ENCODE measurements around the gene PKP2. TPM values are rescaled to one million over a fixed set of nuclear protein-coding genes. Genes with fewer than 3 reads are reported as not detected.

Gene PKP2
- total and polyA plus RNA-seq, 9 of the 15 experiments (the other 6 are each of a cell fraction or from before 2014, with no cell fraction given): 1.6 to 4.2 (median 2.8) TPM

DNA sequence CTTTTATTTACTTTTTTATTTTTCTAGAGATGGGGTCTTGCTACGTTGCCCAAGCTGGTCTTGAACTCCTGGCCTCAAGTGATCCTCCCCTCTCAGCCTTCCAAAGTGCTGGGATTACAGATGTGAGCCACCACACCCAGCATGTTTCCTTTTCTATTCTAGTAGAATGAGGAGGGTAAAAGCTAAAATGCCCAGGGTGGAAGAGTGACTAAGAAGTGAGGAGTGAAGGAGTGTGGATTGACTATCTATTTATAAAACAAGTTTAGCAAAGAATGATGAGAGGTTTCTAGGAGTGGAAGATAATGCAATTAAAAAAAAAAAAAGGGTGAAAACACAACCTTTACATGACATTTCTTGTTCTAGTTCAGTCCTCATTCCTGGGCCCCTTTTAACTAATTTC, 29.8 kb upstream of the PKP2 start:
- Histone ChIP-seq H3K9me1 (ENCODE audit: control insufficient read depth, insufficient read depth, low read length) (no peaks in the 10 kb centered on the region), H3K79me2 (ENCODE audit: control insufficient read depth, insufficient read depth, low read length) (no peaks in the 10 kb centered on the region), H3K36me3 (ENCODE audit: control insufficient read depth, insufficient read depth, low read length) (no peaks in the 10 kb centered on the region), H3K9ac (ENCODE audit: insufficient read depth in 1 of 2, low read depth in 2 of 2, low read length in 2 of 2) (no peak overlapping the region), H2AFZ (ENCODE audit: low read depth, low read length) (no peak overlapping the region), H4K20me1 (replicated peaks; ENCODE audit: control insufficient read depth, insufficient read depth, low read length) (no peaks in the 10 kb centered on the region), H3K27ac (ENCODE audit: extremely low read depth, low read depth, low read length) (no peak overlapping the region), H3K4me2 (ENCODE audit: insufficient read depth, low read length) (no peak overlapping the region), H3K4me3 (no peak overlapping the region), H3K9me3 (replicated peaks; ENCODE audit: control insufficient read depth, insufficient read depth, low read depth, low read length) (no peaks in the 10 kb centered on the region; the same call in 1 of the 2 replicates), H3K27me3 (ENCODE audit: control insufficient read depth in 2 of 2, insufficient read depth in 2 of 2, low read length in 2 of 2) (no peaks in the 10 kb centered on the region), H3K4me1 (replicated peaks in 1 of 2; ENCODE audit: control insufficient read depth in 2 of 2, insufficient read depth in 2 of 2, low read length in 2 of 2) (no peaks in the 10 kb centered on the region)
- ATAC-seq (no peak), DNase-seq (ENCODE audit: extremely low read depth in 1 of 4, low spot score in 3 of 4) (no peak), FAIRE-seq (no peak)
- CTCF ChIA-PET (ENCODE audit: low intra/inter-chr PET ratio): no interaction called here
- no TSS peak for BruUV-seq (replicated peaks)
- intact Hi-C loops (cut with micrococcal nuclease) (no loop called here), in situ Hi-C loops (cut with MboI) (no loop called here)
- POLR2A ChIA-PET: no interaction called here
- 38% methylated on average over 1 of the region's 1 CpG for WGBS (ENCODE audit: insufficient coverage, low coverage, missing lambda C conversion rate)
- TF ChIP-seq SMAD1 (IDR thresholded peaks at IDR 0.05; ENCODE audit: low read depth, low read length, partially characterized antibody) (no peak), TEAD2 (tag; IDR thresholded peaks at IDR 0.05) (no peak), ZNF586 (CRISPR knock-in tag; conservative IDR thresholded peaks at IDR 0.05) (no peak), BCOR (IDR thresholded peaks at IDR 0.05) (no peak), RBM15 (IDR thresholded peaks at IDR 0.05; ENCODE audit: insufficient read depth, low read length) (no peak), FOXJ2 (tag; IDR thresholded peaks at IDR 0.05) (no peak)
- TF ChIP-seq, protein P1, sequence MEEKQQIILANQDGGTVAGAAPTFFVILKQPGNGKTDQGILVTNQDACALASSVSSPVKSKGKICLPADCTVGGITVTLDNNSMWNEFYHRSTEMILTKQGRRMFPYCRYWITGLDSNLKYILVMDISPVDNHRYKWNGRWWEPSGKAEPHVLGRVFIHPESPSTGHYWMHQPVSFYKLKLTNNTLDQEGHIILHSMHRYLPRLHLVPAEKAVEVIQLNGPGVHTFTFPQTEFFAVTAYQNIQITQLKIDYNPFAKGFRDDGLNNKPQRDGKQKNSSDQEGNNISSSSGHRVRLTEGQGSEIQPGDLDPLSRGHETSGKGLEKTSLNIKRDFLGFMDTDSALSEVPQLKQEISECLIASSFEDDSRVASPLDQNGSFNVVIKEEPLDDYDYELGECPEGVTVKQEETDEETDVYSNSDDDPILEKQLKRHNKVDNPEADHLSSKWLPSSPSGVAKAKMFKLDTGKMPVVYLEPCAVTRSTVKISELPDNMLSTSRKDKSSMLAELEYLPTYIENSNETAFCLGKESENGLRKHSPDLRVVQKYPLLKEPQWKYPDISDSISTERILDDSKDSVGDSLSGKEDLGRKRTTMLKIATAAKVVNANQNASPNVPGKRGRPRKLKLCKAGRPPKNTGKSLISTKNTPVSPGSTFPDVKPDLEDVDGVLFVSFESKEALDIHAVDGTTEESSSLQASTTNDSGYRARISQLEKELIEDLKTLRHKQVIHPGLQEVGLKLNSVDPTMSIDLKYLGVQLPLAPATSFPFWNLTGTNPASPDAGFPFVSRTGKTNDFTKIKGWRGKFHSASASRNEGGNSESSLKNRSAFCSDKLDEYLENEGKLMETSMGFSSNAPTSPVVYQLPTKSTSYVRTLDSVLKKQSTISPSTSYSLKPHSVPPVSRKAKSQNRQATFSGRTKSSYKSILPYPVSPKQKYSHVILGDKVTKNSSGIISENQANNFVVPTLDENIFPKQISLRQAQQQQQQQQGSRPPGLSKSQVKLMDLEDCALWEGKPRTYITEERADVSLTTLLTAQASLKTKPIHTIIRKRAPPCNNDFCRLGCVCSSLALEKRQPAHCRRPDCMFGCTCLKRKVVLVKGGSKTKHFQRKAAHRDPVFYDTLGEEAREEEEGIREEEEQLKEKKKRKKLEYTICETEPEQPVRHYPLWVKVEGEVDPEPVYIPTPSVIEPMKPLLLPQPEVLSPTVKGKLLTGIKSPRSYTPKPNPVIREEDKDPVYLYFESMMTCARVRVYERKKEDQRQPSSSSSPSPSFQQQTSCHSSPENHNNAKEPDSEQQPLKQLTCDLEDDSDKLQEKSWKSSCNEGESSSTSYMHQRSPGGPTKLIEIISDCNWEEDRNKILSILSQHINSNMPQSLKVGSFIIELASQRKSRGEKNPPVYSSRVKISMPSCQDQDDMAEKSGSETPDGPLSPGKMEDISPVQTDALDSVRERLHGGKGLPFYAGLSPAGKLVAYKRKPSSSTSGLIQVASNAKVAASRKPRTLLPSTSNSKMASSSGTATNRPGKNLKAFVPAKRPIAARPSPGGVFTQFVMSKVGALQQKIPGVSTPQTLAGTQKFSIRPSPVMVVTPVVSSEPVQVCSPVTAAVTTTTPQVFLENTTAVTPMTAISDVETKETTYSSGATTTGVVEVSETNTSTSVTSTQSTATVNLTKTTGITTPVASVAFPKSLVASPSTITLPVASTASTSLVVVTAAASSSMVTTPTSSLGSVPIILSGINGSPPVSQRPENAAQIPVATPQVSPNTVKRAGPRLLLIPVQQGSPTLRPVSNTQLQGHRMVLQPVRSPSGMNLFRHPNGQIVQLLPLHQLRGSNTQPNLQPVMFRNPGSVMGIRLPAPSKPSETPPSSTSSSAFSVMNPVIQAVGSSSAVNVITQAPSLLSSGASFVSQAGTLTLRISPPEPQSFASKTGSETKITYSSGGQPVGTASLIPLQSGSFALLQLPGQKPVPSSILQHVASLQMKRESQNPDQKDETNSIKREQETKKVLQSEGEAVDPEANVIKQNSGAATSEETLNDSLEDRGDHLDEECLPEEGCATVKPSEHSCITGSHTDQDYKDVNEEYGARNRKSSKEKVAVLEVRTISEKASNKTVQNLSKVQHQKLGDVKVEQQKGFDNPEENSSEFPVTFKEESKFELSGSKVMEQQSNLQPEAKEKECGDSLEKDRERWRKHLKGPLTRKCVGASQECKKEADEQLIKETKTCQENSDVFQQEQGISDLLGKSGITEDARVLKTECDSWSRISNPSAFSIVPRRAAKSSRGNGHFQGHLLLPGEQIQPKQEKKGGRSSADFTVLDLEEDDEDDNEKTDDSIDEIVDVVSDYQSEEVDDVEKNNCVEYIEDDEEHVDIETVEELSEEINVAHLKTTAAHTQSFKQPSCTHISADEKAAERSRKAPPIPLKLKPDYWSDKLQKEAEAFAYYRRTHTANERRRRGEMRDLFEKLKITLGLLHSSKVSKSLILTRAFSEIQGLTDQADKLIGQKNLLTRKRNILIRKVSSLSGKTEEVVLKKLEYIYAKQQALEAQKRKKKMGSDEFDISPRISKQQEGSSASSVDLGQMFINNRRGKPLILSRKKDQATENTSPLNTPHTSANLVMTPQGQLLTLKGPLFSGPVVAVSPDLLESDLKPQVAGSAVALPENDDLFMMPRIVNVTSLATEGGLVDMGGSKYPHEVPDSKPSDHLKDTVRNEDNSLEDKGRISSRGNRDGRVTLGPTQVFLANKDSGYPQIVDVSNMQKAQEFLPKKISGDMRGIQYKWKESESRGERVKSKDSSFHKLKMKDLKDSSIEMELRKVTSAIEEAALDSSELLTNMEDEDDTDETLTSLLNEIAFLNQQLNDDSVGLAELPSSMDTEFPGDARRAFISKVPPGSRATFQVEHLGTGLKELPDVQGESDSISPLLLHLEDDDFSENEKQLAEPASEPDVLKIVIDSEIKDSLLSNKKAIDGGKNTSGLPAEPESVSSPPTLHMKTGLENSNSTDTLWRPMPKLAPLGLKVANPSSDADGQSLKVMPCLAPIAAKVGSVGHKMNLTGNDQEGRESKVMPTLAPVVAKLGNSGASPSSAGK (IDR thresholded peaks at IDR 0.05): no peak
- TF ChIP-seq, protein P2, sequence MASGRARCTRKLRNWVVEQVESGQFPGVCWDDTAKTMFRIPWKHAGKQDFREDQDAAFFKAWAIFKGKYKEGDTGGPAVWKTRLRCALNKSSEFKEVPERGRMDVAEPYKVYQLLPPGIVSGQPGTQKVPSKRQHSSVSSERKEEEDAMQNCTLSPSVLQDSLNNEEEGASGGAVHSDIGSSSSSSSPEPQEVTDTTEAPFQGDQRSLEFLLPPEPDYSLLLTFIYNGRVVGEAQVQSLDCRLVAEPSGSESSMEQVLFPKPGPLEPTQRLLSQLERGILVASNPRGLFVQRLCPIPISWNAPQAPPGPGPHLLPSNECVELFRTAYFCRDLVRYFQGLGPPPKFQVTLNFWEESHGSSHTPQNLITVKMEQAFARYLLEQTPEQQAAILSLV (tag; IDR thresholded peaks at IDR 0.05): no peak
